H1 (cell line): ENCODE results near the gene ALK. TPM values are rescaled to one million over a fixed set of nuclear protein-coding genes. Genes with fewer than 3 reads are reported as not detected.

Experiments
- BRCA1 ChIP-seq: IDR thresholded peaks from 2 replicates; pipeline ENCODE4 v1.6.1; 2012; ENCODE audit warnings: low read depth, low read length, improper control_type of control experiment
- GABPA ChIP-seq: IDR thresholded peaks from 2 replicates; pipeline ENCODE4 v1.6.1; 2011; ENCODE audit warnings: mild to moderate bottlenecking, low read length, moderate library complexity, borderline replicate concordance; ENCODE audit not compliant: insufficient read depth
- JUND ChIP-seq: IDR thresholded peaks from 2 replicates; pipeline ENCODE4 v1.6.1; 2011; ENCODE audit warnings: mild to moderate bottlenecking, improper control_type of control experiment, low read length
- KDM5A ChIP-seq: fragments of 200-600 bp; IDR thresholded peaks from 2 replicates; pipeline ENCODE4 v1.7.1; 2012; ENCODE audit warnings: mild to moderate bottlenecking, low read length, inconsistent platforms, mixed read lengths
- NRF1 ChIP-seq: IDR thresholded peaks from 2 replicates; pipeline ENCODE4 v1.6.1; 2011; ENCODE audit warnings: mild to moderate bottlenecking, low read depth, low read length, improper control_type of control experiment
- TAF1 ChIP-seq: IDR thresholded peaks from 2 replicates; pipeline ENCODE4 v1.6.1; 2011; ENCODE audit warnings: mild to moderate bottlenecking, low read depth, low read length
- polyA plus RNA-seq, 7 experiments: library from polyadenylated mRNA; depleted of rRNA in 3 of 7; stranded (reverse) in 5 of 7; unstranded in 2 of 7; fragments of >200 nt in 5 of 7; fragments of 200-250 nt in 2 of 7; gene quantifications; 1 replicate in 5 of 7; 2 replicates in 1 of 7; 4 replicates in 1 of 7; pipeline versions ENCODE4 v1.2.1 to v1.2.3, GENCODE V29; 2011 to 2013; ENCODE audit warnings: missing spikeins in 2 of 7, mixed read lengths in 2 of 7
- total RNA-seq: library from RNA; stranded (reverse); fragmentation: NEBNext Ultra II Directional; extraction: Animal tissue kit (Norgen Biotek cat#: 25700); gene quantifications from 2 replicates; pipeline ENCODE4 v1.2.1, GENCODE V29; 2021

The ALK gene
- total and polyA plus RNA-seq, 2 of the 8 experiments (the other 6 are each of a cell fraction or from before 2014, with no cell fraction given) = 0.02 to 0.09 TPM

DNA sequence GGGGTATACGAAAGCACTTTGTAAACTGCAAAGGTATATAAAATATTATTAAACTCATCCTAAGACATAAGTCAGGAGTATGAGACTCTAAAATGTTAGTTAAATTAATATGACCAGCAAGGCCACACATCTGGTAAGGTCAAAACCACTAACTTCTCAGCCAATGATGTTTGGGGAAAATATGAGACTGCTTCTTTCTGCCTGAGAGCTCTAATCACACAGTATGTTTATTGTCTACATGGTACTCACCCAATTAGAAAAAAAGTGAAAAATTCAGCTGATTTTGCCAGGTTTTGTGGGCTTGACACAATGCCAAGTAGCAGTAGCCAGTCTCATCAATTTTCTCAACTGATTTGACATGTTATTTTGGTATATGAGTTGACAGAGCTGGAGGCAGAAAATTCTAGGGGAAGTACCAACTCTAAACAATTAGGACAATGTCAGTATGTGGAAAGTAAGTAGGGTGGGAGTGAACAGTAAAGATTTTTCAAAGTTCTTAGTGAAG, 87.3 kb downstream of the ALK start (continued):
- no peak for TF ChIP-seq GABPA
- no peak for TF ChIP-seq NRF1
- TF ChIP-seq BRCA1 = no peak
- TF ChIP-seq KDM5A = no peak
- TF ChIP-seq JUND = no peak
- no peak for TF ChIP-seq TAF1
